ENCODE measurements around the gene STOML1.

STOML1 gene

GRCh38 chr15:73991726-73992593 is at the start of gene STOML1:
STOML1 (minus strand) TSS chr15:73992295; CDS start chr15:73992223, 72 bp downstream.
- Histone ChIP-seq H3K36me3 (ENCODE audit: insufficient read depth, low read depth, low read length) (no peaks in the 10 kb centered on the region), H3K9ac (ENCODE audit: low read depth, low read length) (no peak within 1 kb of the TSS), H3K4me1 (ENCODE audit: insufficient read depth, low read length) (no peaks in the 10 kb centered on the region; the same call in 1 of the 2 replicates), H3K27ac (ENCODE audit: low read length) (no peak within 1 kb of the TSS), H3K27me3 (ENCODE audit: insufficient read depth, low read length) (0 out of 2 replicates have a peak, but pooled peaks cover 11% of the 10 kb centered on the region), H3K4me3 (ENCODE audit: low read length) (peak within 1 kb of the TSS; percentile 63), H3K9me3 (ENCODE audit: insufficient read depth, low read depth, low read length) (no peaks in the 10 kb centered on the region)

GRCh38 chr15:74041311-74041756 is 49.2 kb upstream of the STOML1 start:
- Histone ChIP-seq H3K27ac (ENCODE audit: low read length) (no peak overlapping the region), H3K9me3 (ENCODE audit: insufficient read depth, low read depth, low read length) (no peaks in the 10 kb centered on the region), H3K27me3 (ENCODE audit: insufficient read depth, low read length) (no peaks in the 10 kb centered on the region), H3K36me3 (ENCODE audit: insufficient read depth, low read depth, low read length) (no peaks in the 10 kb centered on the region), H3K4me1 (ENCODE audit: insufficient read depth, low read length) (peaks cover 14% of the 10 kb centered on the region), H3K4me3 (ENCODE audit: low read length) (no peak overlapping the region), H3K9ac (ENCODE audit: low read depth, low read length) (no peak overlapping the region)

- Histone ChIP-seq H3K9ac (ENCODE audit: low read depth, low read length) (no peak overlapping the region), H3K27me3 (ENCODE audit: insufficient read depth, low read length) (no peaks in the 10 kb centered on the region), H3K36me3 (ENCODE audit: insufficient read depth, low read depth, low read length) (no peaks in the 10 kb centered on the region), H3K9me3 (ENCODE audit: insufficient read depth, low read depth, low read length) (no peaks in the 10 kb centered on the region), H3K4me1 (ENCODE audit: insufficient read depth, low read length) (peaks cover 14% of the 10 kb centered on the region), H3K4me3 (ENCODE audit: low read length) (no peak overlapping the region), H3K27ac (ENCODE audit: low read length) (no peak overlapping the region)
Measured at GRCh38 chr15:74040109-74040850, 48.2 kb upstream of the STOML1 start.

GRCh38 chr15:74039656-74040010 is 47.5 kb upstream of the STOML1 start:
- no peaks in the 10 kb centered on the region for H3K27me3 ChIP-seq (ENCODE audit: insufficient read depth, low read length)
- no peak overlapping the region for H3K4me3 ChIP-seq (ENCODE audit: low read length)
- H3K4me1 ChIP-seq (ENCODE audit: insufficient read depth, low read length) = peaks cover 14% of the 10 kb centered on the region
- no peak overlapping the region for H3K9ac ChIP-seq (ENCODE audit: low read depth, low read length)
- no peaks in the 10 kb centered on the region for H3K9me3 ChIP-seq (ENCODE audit: insufficient read depth, low read depth, low read length)
- no peaks in the 10 kb centered on the region; the same call in 1 of the 2 replicates for H3K36me3 ChIP-seq (ENCODE audit: insufficient read depth, low read depth, low read length)
- no peak overlapping the region for H3K27ac ChIP-seq (ENCODE audit: low read length)

GRCh38 chr15:74038707-74039655 is 46.9 kb upstream of the STOML1 start:
- no peak overlapping the region for H3K9ac ChIP-seq (ENCODE audit: low read depth, low read length)
- no peaks in the 10 kb centered on the region for H3K9me3 ChIP-seq (ENCODE audit: insufficient read depth, low read depth, low read length)
- no peak overlapping the region for H3K27ac ChIP-seq (ENCODE audit: low read length)
- no peaks in the 10 kb centered on the region for H3K27me3 ChIP-seq (ENCODE audit: insufficient read depth, low read length)
- peaks cover under 1% of the 10 kb centered on the region; the same call in 1 of the 2 replicates for H3K36me3 ChIP-seq (ENCODE audit: insufficient read depth, low read depth, low read length)
- no peak overlapping the region for H3K4me3 ChIP-seq (ENCODE audit: low read length)
- peaks cover 14% of the 10 kb centered on the region for H3K4me1 ChIP-seq (ENCODE audit: insufficient read depth, low read length)

GRCh38 chr15:74037171-74038117 is 45.3 kb upstream of the STOML1 start:
- H3K27me3 ChIP-seq (ENCODE audit: insufficient read depth, low read length) = no peaks in the 10 kb centered on the region
- H3K27ac ChIP-seq (ENCODE audit: low read length) = no peak overlapping the region
- H3K4me1 ChIP-seq (ENCODE audit: insufficient read depth, low read length) = peaks cover 14% of the 10 kb centered on the region
- H3K9me3 ChIP-seq (ENCODE audit: insufficient read depth, low read depth, low read length) = no peaks in the 10 kb centered on the region
- no peak overlapping the region for H3K9ac ChIP-seq (ENCODE audit: low read depth, low read length)
- H3K4me3 ChIP-seq (ENCODE audit: low read length) = no peak overlapping the region
- peaks cover 11% of the 10 kb centered on the region for H3K36me3 ChIP-seq (ENCODE audit: insufficient read depth, low read depth, low read length)

GRCh38 chr15:74036271-74037170 is 44.4 kb upstream of the STOML1 start:
- no peak overlapping the region for H3K27ac ChIP-seq (ENCODE audit: low read length)

GRCh38 chr15:74035121-74036017 is 43.3 kb upstream of the STOML1 start:
- Histone ChIP-seq H3K9ac (ENCODE audit: low read depth, low read length) (no peak overlapping the region), H3K36me3 (ENCODE audit: insufficient read depth, low read depth, low read length) (peaks cover 11% of the 10 kb centered on the region), H3K27me3 (ENCODE audit: insufficient read depth, low read length) (no peaks in the 10 kb centered on the region), H3K4me3 (ENCODE audit: low read length) (no peak overlapping the region), H3K9me3 (ENCODE audit: insufficient read depth, low read depth, low read length) (no peaks in the 10 kb centered on the region), H3K4me1 (ENCODE audit: insufficient read depth, low read length) (peaks cover 8% of the 10 kb centered on the region), H3K27ac (ENCODE audit: low read length) (no peak overlapping the region)

More at GRCh38 chr15:74036271-74037170, 44.4 kb upstream of the STOML1 start:
- peaks cover 14% of the 10 kb centered on the region for H3K4me1 ChIP-seq (ENCODE audit: insufficient read depth, low read length)
- peaks cover 11% of the 10 kb centered on the region for H3K36me3 ChIP-seq (ENCODE audit: insufficient read depth, low read depth, low read length)
- no peaks in the 10 kb centered on the region for H3K9me3 ChIP-seq (ENCODE audit: insufficient read depth, low read depth, low read length)
- no peaks in the 10 kb centered on the region for H3K27me3 ChIP-seq (ENCODE audit: insufficient read depth, low read length)
- H3K4me3 ChIP-seq (ENCODE audit: low read length) = no peak overlapping the region
- H3K9ac ChIP-seq (ENCODE audit: low read depth, low read length) = no peak overlapping the region

- Histone ChIP-seq H3K9ac (ENCODE audit: low read depth, low read length) (no peak overlapping the region), H3K36me3 (ENCODE audit: insufficient read depth, low read depth, low read length) (peaks cover 11% of the 10 kb centered on the region), H3K27me3 (ENCODE audit: insufficient read depth, low read length) (no peaks in the 10 kb centered on the region), H3K27ac (ENCODE audit: low read length) (no peak overlapping the region), H3K4me1 (ENCODE audit: insufficient read depth, low read length) (peaks cover 5% of the 10 kb centered on the region; the same call in 1 of the 2 replicates), H3K4me3 (ENCODE audit: low read length) (no peak overlapping the region), H3K9me3 (ENCODE audit: insufficient read depth, low read depth, low read length) (no peaks in the 10 kb centered on the region)
Measured at GRCh38 chr15:74034206-74034755, 42.2 kb upstream of the STOML1 start.
